ENCODE measurements around the gene OCLN. TPM values are rescaled to one million over a fixed set of nuclear protein-coding genes. Genes with fewer than 3 reads are reported as not detected.
"Not testable (repeated sequence)": the region's sequence is repeated elsewhere in the genome, so short reads cannot be mapped to it uniquely, and the experiment has no call there.

OCLN gene
- total RNA-seq, 2 experiments from 2014 or later, result 5.5 to 6.8 TPM

- Mint-ChIP-seq H3K36me3 (ENCODE audit: low read depth) (no peaks in the 10 kb centered on the region), H3K4me1 (ENCODE audit: low read depth) (no peaks in the 10 kb centered on the region), H3K4me3 (no peak overlapping the region), H3K27me3 (no peaks in the 10 kb centered on the region), H3K27ac (no peak overlapping the region), H3K9me3 (no peaks in the 10 kb centered on the region)
- Histone ChIP-seq H3K27me3 (ENCODE audit: control insufficient read depth in 1 of 2, insufficient read depth in 2 of 2, low read length in 2 of 2) (no peaks in the 10 kb centered on the region), H3K9me3 (ENCODE audit: control insufficient read depth in 1 of 2, insufficient read depth in 1 of 2, low read length in 2 of 2) (no peaks in the 10 kb centered on the region), H3K36me3 (ENCODE audit: insufficient read depth, low read length) (no peaks in the 10 kb centered on the region), H3K27ac (ENCODE audit: low read depth in 1 of 2, low read length in 2 of 2) (no peak overlapping the region), H3K4me3 (ENCODE audit: low read length) (no peak overlapping the region), H3K4me1 (ENCODE audit: insufficient read depth, low read length) (no peaks in the 10 kb centered on the region)
- ATAC-seq (ENCODE audit: poor library complexity) (no peak), DNase-seq (no peak)
- ChIA-PET POLR2A (no interaction called here), CTCF (no interaction called here)
- TF ChIP-seq CTCF (IDR thresholded peaks at IDR 0.05), result no peak
- intact Hi-C loops (cut with DNase I, micrococcal nuclease), result no loop called here
Measured at GRCh38 chr5:69477170-69477569, 15.4 kb upstream of the OCLN start.

GRCh38 chr5:69478296-69478695 lies 14.3 kb upstream of the OCLN start:
- H3K4me3 Mint-ChIP-seq; DNase-seq; H3K4me3 ChIP-seq (ENCODE audit: low read length); CTCF ChIA-PET; intact Hi-C loops (cut with DNase I, micrococcal nuclease); H3K27me3 ChIP-seq (ENCODE audit: control insufficient read depth in 1 of 2, insufficient read depth in 2 of 2, low read length in 2 of 2); H3K4me1 Mint-ChIP-seq (ENCODE audit: low read depth); H3K36me3 ChIP-seq (ENCODE audit: insufficient read depth, low read length); H3K27ac Mint-ChIP-seq; H3K9me3 Mint-ChIP-seq; H3K36me3 Mint-ChIP-seq (ENCODE audit: low read depth); H3K27me3 Mint-ChIP-seq; H3K4me1 ChIP-seq (ENCODE audit: insufficient read depth, low read length); H3K9me3 ChIP-seq (ENCODE audit: control insufficient read depth in 1 of 2, insufficient read depth in 1 of 2, low read length in 2 of 2); H3K27ac ChIP-seq (ENCODE audit: low read depth in 1 of 2, low read length in 2 of 2); POLR2A ChIA-PET; ATAC-seq (ENCODE audit: poor library complexity): not testable (repeated sequence)

- Histone ChIP-seq H3K27me3 (ENCODE audit: control insufficient read depth in 1 of 2, insufficient read depth in 2 of 2, low read length in 2 of 2) (peaks cover 0 to 6% of the 10 kb centered on the region in 2 experiments), H3K27ac (ENCODE audit: low read depth in 1 of 2, low read length in 2 of 2) (no peak overlapping the region), H3K9me3 (ENCODE audit: control insufficient read depth in 1 of 2, insufficient read depth in 1 of 2, low read length in 2 of 2) (no peaks in the 10 kb centered on the region), H3K4me1 (ENCODE audit: insufficient read depth, low read length) (no peaks in the 10 kb centered on the region), H3K4me3 (ENCODE audit: low read length) (no peak overlapping the region), H3K36me3 (ENCODE audit: insufficient read depth, low read length) (no peaks in the 10 kb centered on the region)
- Mint-ChIP-seq H3K27ac (no peak overlapping the region), H3K36me3 (ENCODE audit: low read depth) (no peaks in the 10 kb centered on the region), H3K9me3 (no peaks in the 10 kb centered on the region), H3K27me3 (peaks cover 34% of the 10 kb centered on the region), H3K4me3 (no peak overlapping the region), H3K4me1 (ENCODE audit: low read depth) (no peaks in the 10 kb centered on the region)
- POLR2A ChIA-PET, result no interaction called here
- intact Hi-C loops (cut with DNase I, micrococcal nuclease), result no loop called here
- no peak for TF ChIP-seq CTCF (IDR thresholded peaks at IDR 0.05)
- CTCF ChIA-PET, result no interaction called here
- no peak for ATAC-seq (ENCODE audit: poor library complexity)
- DNase-seq, result no peak
Measured at GRCh38 chr5:69484891-69485290, 7.7 kb upstream of the OCLN start.

- intact Hi-C loops (cut with DNase I, micrococcal nuclease), result no loop called here
- H3K27ac Mint-ChIP-seq, result no peak overlapping the region
- no peak overlapping the region for H3K4me3 ChIP-seq (ENCODE audit: low read length)
- no peak overlapping the region for H3K27ac ChIP-seq (ENCODE audit: low read depth in 1 of 2, low read length in 2 of 2)
- DNase-seq (no peak), ATAC-seq (ENCODE audit: poor library complexity) (no peak)
- no peaks in the 10 kb centered on the region for H3K4me1 Mint-ChIP-seq (ENCODE audit: low read depth)
- peaks cover 0 to 6% of the 10 kb centered on the region in 2 experiments for H3K27me3 ChIP-seq (ENCODE audit: control insufficient read depth in 1 of 2, insufficient read depth in 2 of 2, low read length in 2 of 2)
- no peaks in the 10 kb centered on the region for H3K36me3 Mint-ChIP-seq (ENCODE audit: low read depth)
- ChIA-PET POLR2A (no interaction called here), CTCF (no interaction called here)
- no peaks in the 10 kb centered on the region for H3K4me1 ChIP-seq (ENCODE audit: insufficient read depth, low read length)
- no peaks in the 10 kb centered on the region for H3K36me3 ChIP-seq (ENCODE audit: insufficient read depth, low read length)
- H3K27me3 Mint-ChIP-seq, result peaks cover 39% of the 10 kb centered on the region
- no peaks in the 10 kb centered on the region for H3K9me3 ChIP-seq (ENCODE audit: control insufficient read depth in 1 of 2, insufficient read depth in 1 of 2, low read length in 2 of 2)
- no peaks in the 10 kb centered on the region for H3K9me3 Mint-ChIP-seq
- no peak for TF ChIP-seq CTCF (IDR thresholded peaks at IDR 0.05)
- H3K4me3 Mint-ChIP-seq, result no peak overlapping the region
Measured at GRCh38 chr5:69485471-69485870, 7.1 kb upstream of the OCLN start.

All from CD4-positive, alpha-beta T cell (primary cell).